ENCODE data around the gene KHNYN. TPM values are rescaled to one million over a fixed set of nuclear protein-coding genes. Genes with fewer than 3 reads are reported as not detected.
"Not testable (repeated sequence)": the region's sequence is repeated elsewhere in the genome, so short reads cannot be mapped to it uniquely, and the experiment has no call there.

The KHNYN gene
- total RNA-seq = 38.1 TPM

GRCh38 chr14:24429395-24430142 is at the start of gene KHNYN, which contains the start of gene CBLN3:
TSS of gene KHNYN (plus strand) at chr14:24429954. CDS start at chr14:24430731, 777 bp downstream.
TSS of gene CBLN3 (minus strand) at chr14:24429668. CDS start at chr14:24429054, 614 bp downstream.
- Histone ChIP-seq H3K27ac (ENCODE audit: low read depth, low read length) (peak within 1 kb of the TSS; percentile 95), H3K27me3 (ENCODE audit: control insufficient read depth in 3 of 3, insufficient read depth in 3 of 3, low read length in 3 of 3) (no peaks in the 10 kb centered on the region), H3K36me3 (ENCODE audit: control insufficient read depth in 3 of 3, insufficient read depth in 3 of 3, low read length in 3 of 3) (peaks cover 19 to 33% (median 27%) of the 10 kb centered on the region in 3 donors), H3K4me3 (ENCODE audit: low read length in 3 of 3) (peak within 1 kb of the TSS; percentile 79 to 95 (median 91)), H3K9ac (ENCODE audit: low read depth in 1 of 3, low read length in 3 of 3) (peak within 1 kb of the TSS; percentile 90 to 95 (median 90)), H3K9me3 (ENCODE audit: control insufficient read depth in 3 of 3, low read length in 3 of 3) (no peaks in the 10 kb centered on the region), H3K4me1 (ENCODE audit: control insufficient read depth in 3 of 3, insufficient read depth in 3 of 3, low read length in 3 of 3) (peaks cover 28 to 33% (median 30%) of the 10 kb centered on the region in 3 donors)

GRCh38 chr14:24381363-24382063 is 48.2 kb upstream of the KHNYN start:
- Histone ChIP-seq H3K27me3 (ENCODE audit: control insufficient read depth in 3 of 3, insufficient read depth in 3 of 3, low read length in 3 of 3) (peaks cover 0 to 3% (median 0%) of the 10 kb centered on the region in 3 donors), H3K4me1 (ENCODE audit: control insufficient read depth in 3 of 3, insufficient read depth in 3 of 3, low read length in 3 of 3) (no peaks in the 10 kb centered on the region), H3K9ac (ENCODE audit: low read depth in 1 of 3, low read length in 3 of 3) (no peak overlapping the region), H3K9me3 (ENCODE audit: control insufficient read depth in 3 of 3, low read length in 3 of 3) (no peaks in the 10 kb centered on the region), H3K36me3 (ENCODE audit: control insufficient read depth in 3 of 3, insufficient read depth in 3 of 3, low read length in 3 of 3) (peaks cover 0 to 3% (median 0%) of the 10 kb centered on the region in 3 donors), H3K27ac (ENCODE audit: low read depth, low read length) (no peak overlapping the region), H3K4me3 (ENCODE audit: low read length in 3 of 3) (no peak overlapping the region)

GRCh38 chr14:24382064-24382371 is 47.7 kb upstream of the KHNYN start:
- H3K4me3 ChIP-seq (ENCODE audit: low read length in 3 of 3) = no peak overlapping the region
- no peak overlapping the region for H3K9ac ChIP-seq (ENCODE audit: low read depth in 1 of 3, low read length in 3 of 3)
- no peaks in the 10 kb centered on the region for H3K36me3 ChIP-seq (ENCODE audit: control insufficient read depth in 3 of 3, insufficient read depth in 3 of 3, low read length in 3 of 3)
- no peaks in the 10 kb centered on the region for H3K9me3 ChIP-seq (ENCODE audit: control insufficient read depth in 3 of 3, low read length in 3 of 3)
- H3K27me3 ChIP-seq (ENCODE audit: control insufficient read depth in 3 of 3, insufficient read depth in 3 of 3, low read length in 3 of 3) = peaks cover 0 to 3% (median 0%) of the 10 kb centered on the region in 3 donors
- no peak overlapping the region for H3K27ac ChIP-seq (ENCODE audit: low read depth, low read length)
- no peaks in the 10 kb centered on the region for H3K4me1 ChIP-seq (ENCODE audit: control insufficient read depth in 3 of 3, insufficient read depth in 3 of 3, low read length in 3 of 3)

- peaks cover 0 to 7% (median 7%) of the 10 kb centered on the region in 3 donors for H3K27me3 ChIP-seq (ENCODE audit: control insufficient read depth in 3 of 3, insufficient read depth in 3 of 3, low read length in 3 of 3)
- H3K4me3 ChIP-seq (ENCODE audit: low read length in 3 of 3) = no peak overlapping the region
- no peaks in the 10 kb centered on the region for H3K36me3 ChIP-seq (ENCODE audit: control insufficient read depth in 3 of 3, insufficient read depth in 3 of 3, low read length in 3 of 3)
- H3K4me1 ChIP-seq (ENCODE audit: control insufficient read depth in 3 of 3, insufficient read depth in 3 of 3, low read length in 3 of 3) = no peaks in the 10 kb centered on the region
- no peaks in the 10 kb centered on the region for H3K9me3 ChIP-seq (ENCODE audit: control insufficient read depth in 3 of 3, low read length in 3 of 3)
- no peak overlapping the region for H3K9ac ChIP-seq (ENCODE audit: low read depth in 1 of 3, low read length in 3 of 3)
- no peak overlapping the region for H3K27ac ChIP-seq (ENCODE audit: low read depth, low read length)
Measured at GRCh38 chr14:24384169-24384568, 45.6 kb upstream of the KHNYN start.

GRCh38 chr14:24385524-24385923 is 44.2 kb upstream of the KHNYN start:
- Histone ChIP-seq H3K9me3 (ENCODE audit: control insufficient read depth in 3 of 3, low read length in 3 of 3) (no peaks in the 10 kb centered on the region), H3K4me3 (ENCODE audit: low read length in 3 of 3) (no peak overlapping the region), H3K27me3 (ENCODE audit: control insufficient read depth in 3 of 3, insufficient read depth in 3 of 3, low read length in 3 of 3) (peaks cover 0 to 9% (median 7%) of the 10 kb centered on the region in 3 donors), H3K27ac (ENCODE audit: low read depth, low read length) (no peak overlapping the region), H3K9ac (ENCODE audit: low read depth in 1 of 3, low read length in 3 of 3) (no peak overlapping the region), H3K4me1 (ENCODE audit: control insufficient read depth in 3 of 3, insufficient read depth in 3 of 3, low read length in 3 of 3) (no peaks in the 10 kb centered on the region), H3K36me3 (ENCODE audit: control insufficient read depth in 3 of 3, insufficient read depth in 3 of 3, low read length in 3 of 3) (no peaks in the 10 kb centered on the region)

GRCh38 chr14:24387009-24387345 is 42.8 kb upstream of the KHNYN start:
- no peaks in the 10 kb centered on the region for H3K9me3 ChIP-seq (ENCODE audit: control insufficient read depth in 3 of 3, low read length in 3 of 3)
- H3K4me3 ChIP-seq (ENCODE audit: low read length in 3 of 3) = no peak overlapping the region
- no peak overlapping the region for H3K9ac ChIP-seq (ENCODE audit: low read depth in 1 of 3, low read length in 3 of 3)
- H3K27ac ChIP-seq (ENCODE audit: low read depth, low read length) = no peak overlapping the region
- no peaks in the 10 kb centered on the region for H3K36me3 ChIP-seq (ENCODE audit: control insufficient read depth in 3 of 3, insufficient read depth in 3 of 3, low read length in 3 of 3)
- H3K27me3 ChIP-seq (ENCODE audit: control insufficient read depth in 3 of 3, insufficient read depth in 3 of 3, low read length in 3 of 3) = peaks cover 6 to 17% (median 10%) of the 10 kb centered on the region in 3 donors
- no peaks in the 10 kb centered on the region for H3K4me1 ChIP-seq (ENCODE audit: control insufficient read depth in 3 of 3, insufficient read depth in 3 of 3, low read length in 3 of 3)

- H3K27ac ChIP-seq (ENCODE audit: low read depth, low read length); H3K4me3 ChIP-seq (ENCODE audit: low read length in 3 of 3); H3K9ac ChIP-seq (ENCODE audit: low read depth in 1 of 3, low read length in 3 of 3); H3K36me3 ChIP-seq (ENCODE audit: control insufficient read depth in 3 of 3, insufficient read depth in 3 of 3, low read length in 3 of 3); H3K4me1 ChIP-seq (ENCODE audit: control insufficient read depth in 3 of 3, insufficient read depth in 3 of 3, low read length in 3 of 3); H3K9me3 ChIP-seq (ENCODE audit: control insufficient read depth in 3 of 3, low read length in 3 of 3): not testable (repeated sequence)
- peaks cover 8 to 17% (median 10%) of the 10 kb centered on the region in 3 donors for H3K27me3 ChIP-seq (ENCODE audit: control insufficient read depth in 3 of 3, insufficient read depth in 3 of 3, low read length in 3 of 3)
Measured at GRCh38 chr14:24387579-24387978, 42.2 kb upstream of the KHNYN start.

- H3K27ac ChIP-seq (ENCODE audit: low read depth, low read length) = no peak overlapping the region
- no peaks in the 10 kb centered on the region for H3K36me3 ChIP-seq (ENCODE audit: control insufficient read depth in 3 of 3, insufficient read depth in 3 of 3, low read length in 3 of 3)
- H3K27me3 ChIP-seq (ENCODE audit: control insufficient read depth in 3 of 3, insufficient read depth in 3 of 3, low read length in 3 of 3) = peaks cover 10 to 17% (median 11%) of the 10 kb centered on the region in 3 donors
- no peaks in the 10 kb centered on the region for H3K9me3 ChIP-seq (ENCODE audit: control insufficient read depth in 3 of 3, low read length in 3 of 3)
- H3K4me1 ChIP-seq (ENCODE audit: control insufficient read depth in 3 of 3, insufficient read depth in 3 of 3, low read length in 3 of 3) = no peaks in the 10 kb centered on the region
- no peak overlapping the region for H3K9ac ChIP-seq (ENCODE audit: low read depth in 1 of 3, low read length in 3 of 3)
- no peak overlapping the region for H3K4me3 ChIP-seq (ENCODE audit: low read length in 3 of 3)
Measured at GRCh38 chr14:24388474-24389179, 41.1 kb upstream of the KHNYN start.

GRCh38 chr14:24389226-24389848 is 40.4 kb upstream of the KHNYN start:
- Histone ChIP-seq H3K36me3 (ENCODE audit: control insufficient read depth in 3 of 3, insufficient read depth in 3 of 3, low read length in 3 of 3) (no peaks in the 10 kb centered on the region), H3K27me3 (ENCODE audit: control insufficient read depth in 3 of 3, insufficient read depth in 3 of 3, low read length in 3 of 3) (peaks cover 6 to 20% (median 11%) of the 10 kb centered on the region in 3 donors), H3K9me3 (ENCODE audit: control insufficient read depth in 3 of 3, low read length in 3 of 3) (no peaks in the 10 kb centered on the region), H3K4me3 (ENCODE audit: low read length in 3 of 3) (no peak overlapping the region), H3K4me1 (ENCODE audit: control insufficient read depth in 3 of 3, insufficient read depth in 3 of 3, low read length in 3 of 3) (no peaks in the 10 kb centered on the region), H3K27ac (ENCODE audit: low read depth, low read length) (no peak overlapping the region), H3K9ac (ENCODE audit: low read depth in 1 of 3, low read length in 3 of 3) (no peak overlapping the region)
